Activated T-cell treated with anti-CD3 and anti-CD28 coated beads, Interleukin-2, amount 50 U/mL, for 48 hours (primary cell): ENCODE measurements around the gene SPAG6.

ENCODE experiments used
- DNase-seq, 2 experiments: peaks; one replicate each; pipeline ENCODE4 v3.0.0-alpha.2; 2020

SPAG6 gene

DNA sequence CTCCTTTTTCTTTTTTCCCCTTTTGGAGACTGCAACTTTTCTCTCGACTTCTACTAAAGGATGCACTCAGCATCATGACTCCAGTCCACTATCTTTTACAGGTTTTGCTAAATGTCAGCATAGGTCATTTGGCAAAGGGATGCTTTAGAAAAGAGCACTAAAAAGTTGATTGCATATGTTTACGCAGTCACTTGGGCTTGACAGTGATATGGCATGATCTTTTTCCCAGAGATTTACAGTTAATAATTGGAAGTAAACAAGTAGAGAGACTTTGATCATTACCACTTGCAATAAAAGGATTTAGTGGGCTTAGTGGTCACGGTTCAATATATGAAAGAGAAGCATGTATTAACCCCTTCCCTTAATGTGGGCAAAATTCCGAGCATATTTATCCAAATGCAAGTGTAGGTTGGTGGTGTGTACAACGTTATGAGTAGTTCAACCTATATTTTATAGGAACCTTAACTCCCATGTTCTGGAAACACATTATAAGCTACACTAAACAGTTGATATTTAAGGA lies 22.6 kb upstream of the SPAG6 start:
- no peak for DNase-seq

DNA sequence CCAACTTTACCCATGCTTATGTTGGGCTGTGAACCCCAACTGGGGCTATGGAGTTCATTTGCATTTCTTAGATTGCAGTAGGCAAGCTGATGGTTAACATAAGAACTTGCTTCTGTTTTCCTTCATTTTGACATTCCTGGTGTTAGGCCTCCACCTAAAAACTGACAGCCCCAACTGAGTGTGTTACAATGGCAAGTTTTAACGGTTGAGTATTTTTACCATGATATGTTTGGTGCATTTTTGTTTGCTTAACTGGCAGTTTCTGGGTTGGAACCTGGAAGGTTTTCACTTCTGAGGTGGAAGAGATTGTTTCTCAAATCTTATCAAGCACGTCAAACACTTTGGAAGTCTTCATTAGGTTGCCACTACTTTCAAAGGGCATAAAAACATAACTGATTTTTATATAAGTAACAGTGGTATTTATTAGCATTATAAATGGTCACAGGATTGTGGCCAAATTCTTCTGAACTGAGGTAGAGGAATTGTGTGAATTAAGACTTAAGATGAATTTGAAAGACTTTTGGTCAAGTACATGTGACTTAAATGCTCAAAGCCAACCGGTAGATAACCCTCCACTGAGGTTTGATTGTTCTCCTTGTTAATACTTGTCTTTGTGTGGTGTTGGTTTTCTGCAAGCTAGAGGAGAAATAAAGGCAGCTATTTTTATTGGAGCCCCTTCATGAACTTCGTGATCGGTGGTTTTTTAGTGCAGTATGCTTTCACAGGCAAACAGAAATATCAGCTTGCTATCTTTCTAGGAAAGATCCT lies 21.6 kb upstream of the SPAG6 start:
- no peak for DNase-seq

DNA sequence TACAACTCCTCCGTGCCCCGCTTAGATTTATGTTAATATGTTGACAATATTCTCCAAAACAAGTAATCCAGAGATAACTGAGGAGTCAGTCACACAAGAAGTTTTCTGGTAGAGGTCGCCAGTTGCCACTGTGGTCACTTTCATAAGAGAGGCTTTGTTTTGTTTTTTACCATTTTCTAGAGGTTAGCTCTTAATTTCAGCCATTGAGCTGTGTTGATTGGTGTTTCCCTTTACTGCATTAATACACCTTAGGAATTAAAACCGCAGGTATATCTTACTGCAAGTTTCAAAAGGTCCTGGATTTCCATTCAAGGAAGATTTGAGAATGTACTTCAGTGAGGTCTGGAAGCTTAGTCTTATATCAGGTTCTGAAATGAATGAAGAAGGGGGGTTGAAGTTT lies 20.9 kb upstream of the SPAG6 start:
- no peak for DNase-seq

DNA sequence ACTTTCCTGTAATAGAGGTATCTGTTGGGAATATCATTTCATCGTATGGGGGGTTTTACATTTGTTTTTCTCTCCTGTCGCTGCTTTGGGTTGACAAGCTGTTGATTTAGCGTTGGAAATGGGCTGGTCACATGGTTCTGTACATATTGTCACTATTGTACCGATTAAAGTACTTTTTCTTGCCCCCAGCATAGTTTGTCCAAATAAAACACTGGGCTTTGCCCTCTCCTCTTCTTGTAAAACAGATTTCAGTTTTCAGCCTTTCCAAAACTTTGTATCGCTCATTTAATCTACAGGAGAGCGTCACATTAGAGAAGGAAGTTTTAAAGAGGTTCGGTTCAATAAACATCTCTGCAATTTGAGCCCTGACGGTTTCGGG lies 20.4 kb upstream of the SPAG6 start:
- no peak for DNase-seq

DNA sequence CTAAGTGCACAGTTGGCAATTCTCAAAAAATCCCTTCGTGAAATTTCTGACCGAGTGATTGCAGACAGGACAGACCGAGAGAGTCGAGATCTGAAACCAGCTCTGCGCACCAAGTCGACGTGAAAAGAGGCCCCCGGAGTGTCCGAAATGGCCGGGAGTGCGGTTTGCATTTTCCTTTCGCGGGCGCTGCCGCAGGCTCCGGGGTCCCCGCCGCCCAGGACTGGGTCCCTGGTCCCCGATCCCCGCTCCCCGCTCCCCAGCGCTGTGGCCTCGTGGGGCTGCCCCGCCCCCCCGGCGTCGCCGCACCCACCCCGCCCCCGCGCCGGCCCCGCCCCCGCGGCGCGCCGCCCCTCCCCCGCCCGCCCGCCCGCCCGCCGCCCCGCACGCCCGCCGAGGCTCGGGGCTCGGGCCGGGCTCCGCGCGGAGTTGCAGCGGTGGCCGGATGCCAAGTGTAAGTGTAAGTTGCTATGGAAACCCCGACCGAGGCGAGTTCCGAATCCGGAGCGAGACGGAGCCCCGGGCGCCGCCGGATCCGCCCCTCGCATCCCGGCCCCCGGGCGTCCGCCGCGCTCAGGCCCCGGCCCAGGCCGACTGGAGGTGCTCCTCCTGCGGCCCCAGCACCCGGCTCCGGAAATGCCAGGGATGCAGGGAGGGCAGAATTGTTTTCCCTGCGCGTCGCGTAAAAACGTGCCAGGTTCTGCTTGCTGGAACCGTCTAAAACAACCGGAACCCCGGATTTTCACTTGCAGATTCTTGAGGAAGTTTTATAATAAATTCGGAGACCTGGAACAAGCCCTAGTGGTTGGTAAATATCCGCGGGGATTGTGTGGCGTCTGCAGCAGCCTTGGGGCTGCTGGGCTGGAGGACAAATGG lies 19.8 kb upstream of the SPAG6 start:
- peak; percentile 64 to 73 for DNase-seq

DNA sequence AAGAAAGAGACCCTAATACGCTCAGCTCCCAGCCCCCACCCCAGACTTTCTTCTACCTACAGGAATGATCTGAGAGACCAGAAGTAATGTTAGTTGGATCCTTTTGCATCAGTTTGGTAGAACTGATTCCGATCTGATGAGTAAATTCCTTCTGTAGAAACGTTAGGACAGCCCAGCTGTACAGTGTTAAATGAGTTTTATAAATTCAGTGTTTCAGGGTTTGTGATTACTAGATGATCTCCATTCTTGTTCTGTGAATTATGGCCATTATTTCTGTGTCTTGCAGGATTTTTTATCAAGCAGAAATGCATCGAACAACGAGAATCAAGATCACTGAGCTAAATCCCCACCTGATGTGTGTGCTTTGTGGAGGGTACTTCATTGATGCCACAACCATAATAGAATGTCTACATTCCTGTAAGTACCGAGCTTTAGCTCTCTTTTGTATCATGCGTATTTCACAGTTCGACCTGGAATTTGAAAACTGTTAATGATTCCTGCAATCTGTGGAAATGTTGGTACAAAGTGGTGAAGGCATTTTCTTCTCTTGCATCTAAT lies 19.1 kb upstream of the SPAG6 start:
- DNase-seq: no peak

DNA sequence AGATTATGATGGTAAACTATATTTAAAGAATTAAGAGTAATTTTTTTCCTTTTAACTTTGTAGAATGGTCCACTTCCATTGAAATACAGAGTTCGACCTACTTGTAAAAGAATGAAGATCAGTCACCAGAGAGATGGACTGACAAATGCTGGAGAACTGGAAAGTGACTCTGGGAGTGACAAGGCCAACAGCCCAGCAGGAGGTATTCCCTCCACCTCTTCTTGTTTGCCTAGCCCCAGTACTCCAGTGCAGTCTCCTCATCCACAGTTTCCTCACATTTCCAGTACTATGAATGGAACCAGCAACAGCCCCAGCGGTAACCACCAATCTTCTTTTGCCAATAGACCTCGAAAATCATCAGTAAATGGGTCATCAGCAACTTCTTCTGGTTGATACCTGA lies 16.1 kb upstream of the SPAG6 start:
- DNase-seq: no peak

DNA sequence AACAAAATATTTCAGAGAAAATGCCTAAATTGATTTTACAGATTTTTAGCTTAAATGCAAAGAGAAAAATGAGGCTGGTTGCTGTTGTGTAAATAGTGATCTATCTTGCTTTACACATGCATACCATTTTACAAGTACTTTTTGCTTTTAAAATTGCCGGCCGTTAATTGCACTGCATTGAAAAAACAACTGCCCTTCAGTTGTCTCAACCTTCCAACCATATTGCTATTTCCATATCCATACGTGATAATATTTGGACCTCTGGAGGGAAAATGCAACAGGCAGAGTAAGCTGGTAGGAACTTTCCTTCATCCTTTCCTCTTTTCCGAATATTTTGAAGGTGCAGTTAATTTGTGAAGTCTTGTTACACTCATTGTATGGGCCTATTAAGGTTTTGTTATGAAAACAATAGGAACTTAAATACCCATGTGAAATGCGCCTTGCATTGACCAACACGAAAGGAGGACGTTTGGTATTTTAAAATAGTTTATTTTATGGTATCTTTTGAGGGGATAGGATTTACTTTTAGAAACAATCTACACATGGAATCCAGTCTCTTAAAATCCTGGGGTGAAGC lies 13.1 kb upstream of the SPAG6 start:
- DNase-seq: no peak

DNA sequence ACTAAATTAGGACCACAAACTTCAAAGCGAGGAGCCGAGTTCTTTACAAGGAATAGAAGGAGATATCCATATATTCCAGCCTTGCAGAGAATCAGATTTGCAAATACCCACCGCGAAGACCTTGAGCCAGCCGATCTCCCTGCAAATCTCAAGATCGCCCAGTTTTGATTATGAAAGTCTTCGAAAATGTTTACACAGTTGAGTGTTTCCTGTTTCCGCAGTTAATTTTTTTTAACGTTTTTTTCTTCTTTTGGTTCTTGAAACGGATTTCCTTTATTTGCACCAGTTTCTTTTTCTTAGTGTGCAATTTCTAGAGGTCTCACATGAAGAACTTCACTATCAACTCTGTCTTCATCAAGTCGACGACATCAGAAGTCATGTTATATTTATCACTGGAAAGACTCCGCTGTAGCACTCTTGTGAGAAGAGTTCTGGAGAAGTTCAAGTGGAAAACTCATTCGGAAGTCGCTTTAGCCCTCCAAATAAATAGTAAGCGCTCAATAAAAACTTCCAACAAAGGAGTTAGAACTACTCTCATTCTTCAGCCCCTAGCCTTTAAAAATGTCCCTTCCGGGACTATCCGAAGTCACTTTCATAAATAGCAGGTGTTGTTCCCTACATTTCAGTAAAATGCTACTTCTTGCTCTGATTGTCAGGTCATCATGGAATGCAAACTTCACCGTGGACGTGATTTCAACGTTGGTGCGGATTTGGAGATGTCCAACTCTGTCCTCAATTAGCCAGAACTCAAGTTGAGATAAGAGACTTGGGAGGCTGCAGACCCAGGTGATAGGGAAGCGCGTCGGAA lies 11.9 kb upstream of the SPAG6 start:
- DNase-seq: no peak

DNA sequence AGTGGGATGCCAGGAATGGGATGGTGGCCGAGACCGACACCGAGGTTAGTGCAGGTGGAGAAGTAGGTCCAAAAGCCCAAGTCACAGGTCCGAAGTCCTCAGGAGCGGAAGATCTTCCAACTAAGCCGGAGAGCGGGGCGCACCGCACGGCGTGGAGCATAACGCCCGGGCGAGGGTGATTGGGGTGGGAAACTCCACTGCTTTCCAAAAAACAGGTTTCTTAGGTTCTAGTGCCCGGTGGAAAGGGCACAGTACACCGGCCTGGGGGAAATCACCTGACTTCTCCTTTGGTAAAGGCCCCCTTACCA lies 11.4 kb upstream of the SPAG6 start:
- DNase-seq: no peak

DNA sequence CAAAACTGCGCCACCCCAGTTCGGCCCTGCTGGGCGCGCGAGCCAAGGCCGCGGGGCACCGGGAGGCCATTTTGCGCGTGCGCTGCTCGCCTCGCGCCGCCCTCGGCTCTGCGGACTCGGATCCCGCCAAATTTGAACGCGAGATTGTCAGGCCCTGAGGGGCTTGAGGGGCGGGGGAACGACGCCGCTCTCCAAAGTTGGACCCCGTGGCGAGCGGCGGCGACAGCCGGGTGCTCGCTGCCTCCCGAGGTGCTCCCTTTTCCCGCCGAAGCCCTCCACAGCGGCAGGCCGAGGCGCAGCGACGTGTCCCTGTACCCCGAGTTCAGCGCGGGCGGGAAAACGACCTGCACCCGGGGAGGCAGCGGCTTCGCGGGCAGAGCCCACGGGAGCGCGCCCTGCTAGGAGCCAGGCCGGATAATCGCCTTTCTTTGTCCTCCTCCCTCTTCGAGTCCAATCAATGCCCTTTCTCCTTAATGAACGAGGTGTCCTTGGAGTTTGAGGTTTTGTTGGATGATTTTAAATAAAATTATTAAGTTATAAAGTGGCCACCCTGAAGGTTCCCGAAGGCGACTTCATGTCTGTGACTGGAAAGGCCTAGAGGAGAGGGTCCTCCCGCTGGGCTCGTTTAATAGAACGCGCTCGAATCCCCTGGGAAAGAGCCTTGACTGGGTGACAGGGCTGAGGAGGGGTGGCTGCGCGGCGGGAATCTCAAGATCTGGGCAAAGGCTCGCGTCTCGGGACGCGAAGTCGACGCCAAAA lies 10.7 kb upstream of the SPAG6 start:
- DNase-seq: no peak

DNA sequence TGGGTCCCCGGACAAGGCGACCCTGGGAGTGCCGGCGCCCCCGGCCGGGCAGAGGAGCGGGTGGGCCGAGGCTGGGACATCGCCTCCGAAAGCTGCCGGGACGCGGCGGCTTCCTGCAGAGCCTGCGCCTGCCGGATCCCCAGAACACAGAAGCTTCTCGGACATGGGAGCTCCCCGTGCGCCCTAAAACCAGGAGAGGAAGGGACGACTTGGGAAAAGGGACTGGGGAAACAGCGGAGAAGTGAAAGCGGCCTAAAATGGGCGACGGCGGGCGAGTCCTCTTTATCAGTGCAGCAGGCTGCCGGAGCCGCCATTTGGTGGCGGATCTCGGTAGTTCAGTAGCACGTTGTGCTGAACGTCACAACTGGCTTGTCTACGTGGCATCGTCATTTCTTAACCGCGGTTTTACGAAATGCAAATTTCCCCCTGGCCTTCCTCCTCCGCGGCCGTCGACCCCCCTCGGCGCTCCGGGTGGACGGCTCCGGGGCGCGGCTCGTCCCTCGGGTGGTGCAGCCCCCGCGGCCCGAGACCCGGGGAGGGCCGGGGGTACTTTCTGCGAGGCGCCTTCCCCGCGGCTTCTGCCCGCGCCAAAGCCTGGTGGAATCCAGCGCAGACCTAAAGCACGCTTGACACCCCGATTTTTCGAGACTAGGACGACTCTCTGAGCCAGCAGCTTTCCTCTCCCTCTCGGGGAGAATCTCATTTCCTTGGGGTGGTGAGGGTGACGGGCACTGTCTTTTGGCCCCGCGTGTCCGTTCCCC lies 9.9 kb upstream of the SPAG6 start:
- DNase-seq: peak; percentile 71 to 76

DNA sequence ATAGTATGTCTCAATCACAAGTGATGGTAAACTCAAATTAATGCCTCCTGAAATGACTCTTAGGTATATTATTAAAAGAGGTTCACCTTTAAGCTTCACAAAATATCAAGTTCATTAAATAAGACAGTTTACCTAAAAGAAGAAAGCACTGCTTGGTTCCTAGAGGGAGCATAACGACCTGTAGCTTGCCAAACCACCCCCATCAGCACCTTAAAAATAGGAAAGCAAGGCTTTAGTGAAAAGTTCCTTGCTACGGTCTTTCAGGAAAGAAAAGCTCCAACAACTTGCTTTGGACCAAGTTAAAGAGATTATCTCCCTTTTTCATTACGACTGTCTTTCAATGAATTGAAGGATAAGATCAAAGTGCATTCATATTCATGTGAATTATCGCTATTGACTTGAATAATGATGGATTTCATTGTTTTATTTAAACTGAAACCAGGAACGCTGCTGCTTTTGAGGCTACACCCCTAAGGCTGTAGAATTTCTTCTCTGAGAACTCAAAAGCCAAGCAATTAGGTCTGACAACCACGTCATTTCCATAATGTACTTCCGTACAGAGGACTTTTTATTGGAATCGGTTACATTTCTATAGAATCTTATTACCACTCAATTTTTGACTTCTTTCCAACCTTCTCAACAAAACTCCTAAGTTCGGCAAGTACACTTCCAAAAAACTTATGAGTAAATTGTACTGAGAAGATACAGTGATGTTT lies 7.0 kb upstream of the SPAG6 start:
- DNase-seq: no peak

DNA sequence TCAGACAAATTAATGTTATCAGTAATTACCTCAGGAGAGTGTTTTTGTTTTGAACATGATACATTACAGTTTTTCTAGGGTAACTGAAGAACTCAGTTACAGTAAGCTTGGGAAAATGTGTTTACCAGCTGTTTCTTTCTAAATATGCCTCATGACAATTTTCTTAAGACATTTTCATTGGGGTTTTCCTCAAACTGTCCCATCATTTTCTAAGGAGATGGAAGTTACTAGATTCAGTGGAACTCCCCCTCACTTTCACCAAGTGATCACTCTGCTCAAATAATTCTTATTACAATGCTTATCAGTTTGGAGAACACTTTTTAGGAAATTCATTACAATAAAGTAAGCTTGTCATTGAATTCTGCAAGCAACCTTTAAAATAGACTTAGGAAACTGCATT lies 6.4 kb upstream of the SPAG6 start:
- DNase-seq: no peak

DNA sequence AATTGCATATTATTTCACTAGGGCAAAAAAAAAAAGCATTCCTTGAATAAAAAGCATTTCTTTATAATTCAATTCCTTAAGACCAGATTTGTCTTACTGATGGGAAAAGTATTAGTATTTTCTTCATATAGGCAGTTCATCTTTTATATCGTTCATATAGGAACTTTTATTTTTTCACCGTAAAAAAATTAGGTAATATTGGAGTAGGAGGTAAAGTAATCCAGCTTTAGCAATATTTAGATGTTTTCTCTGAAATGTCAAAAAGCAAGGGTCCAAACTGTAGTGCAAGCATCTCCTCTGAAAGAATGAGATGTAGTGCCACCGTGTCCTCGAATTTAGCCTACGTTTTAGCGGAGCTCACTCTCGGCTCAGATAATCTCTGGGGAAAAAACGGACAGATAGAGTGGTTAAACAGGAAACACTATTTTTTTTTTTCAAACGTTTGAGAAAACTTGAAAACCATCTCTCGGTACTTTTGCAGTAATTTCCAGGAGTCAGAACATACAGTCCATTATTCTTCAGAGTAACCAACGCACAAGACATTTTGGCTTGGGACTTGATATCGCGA lies 5.5 kb upstream of the SPAG6 start:
- DNase-seq: no peak

DNA sequence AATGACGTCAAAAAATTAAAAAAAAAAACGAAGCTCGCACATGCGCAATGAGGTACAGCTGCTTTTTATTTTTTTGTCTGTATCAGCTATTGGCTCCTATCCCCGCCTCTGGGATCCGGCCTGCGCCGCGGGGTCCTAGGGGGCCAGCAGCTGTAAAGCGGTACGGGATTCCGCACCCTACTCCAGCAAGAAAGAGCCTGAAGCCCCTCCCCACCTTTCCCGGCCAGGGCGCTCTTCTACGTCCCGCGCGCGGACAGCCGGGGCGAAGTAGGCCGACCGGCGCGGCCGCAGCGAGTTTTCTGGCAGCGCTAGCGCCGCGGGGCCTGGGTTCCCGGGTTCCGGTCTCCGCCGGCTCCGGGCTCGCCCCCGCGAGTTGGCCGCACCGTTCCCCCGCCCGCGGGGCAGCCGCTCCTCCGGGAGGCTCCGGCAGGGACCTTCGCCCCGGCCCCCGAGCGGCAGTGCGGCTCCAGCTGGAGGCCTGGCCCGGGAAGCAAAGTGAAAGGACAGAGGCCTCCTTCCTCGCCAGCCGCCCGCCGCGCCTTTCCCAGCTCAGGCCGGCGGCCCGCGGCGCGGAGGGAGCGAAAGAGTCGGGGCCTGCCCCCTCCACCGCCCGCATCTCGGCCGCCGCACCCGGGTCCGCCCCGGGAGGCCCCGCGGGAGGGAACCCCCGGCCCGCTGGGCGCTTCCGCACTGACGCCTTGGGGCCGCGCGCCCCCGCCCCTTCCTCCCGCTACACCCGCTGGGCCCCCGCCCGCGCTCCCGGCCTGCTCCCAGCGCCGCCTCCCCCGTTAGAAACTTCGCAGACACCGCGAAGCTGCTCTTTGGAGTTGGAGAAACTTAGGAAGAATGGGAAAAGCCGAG lies 4.7 kb upstream of the SPAG6 start:
- peak; percentile 75 to 81 for DNase-seq

DNA sequence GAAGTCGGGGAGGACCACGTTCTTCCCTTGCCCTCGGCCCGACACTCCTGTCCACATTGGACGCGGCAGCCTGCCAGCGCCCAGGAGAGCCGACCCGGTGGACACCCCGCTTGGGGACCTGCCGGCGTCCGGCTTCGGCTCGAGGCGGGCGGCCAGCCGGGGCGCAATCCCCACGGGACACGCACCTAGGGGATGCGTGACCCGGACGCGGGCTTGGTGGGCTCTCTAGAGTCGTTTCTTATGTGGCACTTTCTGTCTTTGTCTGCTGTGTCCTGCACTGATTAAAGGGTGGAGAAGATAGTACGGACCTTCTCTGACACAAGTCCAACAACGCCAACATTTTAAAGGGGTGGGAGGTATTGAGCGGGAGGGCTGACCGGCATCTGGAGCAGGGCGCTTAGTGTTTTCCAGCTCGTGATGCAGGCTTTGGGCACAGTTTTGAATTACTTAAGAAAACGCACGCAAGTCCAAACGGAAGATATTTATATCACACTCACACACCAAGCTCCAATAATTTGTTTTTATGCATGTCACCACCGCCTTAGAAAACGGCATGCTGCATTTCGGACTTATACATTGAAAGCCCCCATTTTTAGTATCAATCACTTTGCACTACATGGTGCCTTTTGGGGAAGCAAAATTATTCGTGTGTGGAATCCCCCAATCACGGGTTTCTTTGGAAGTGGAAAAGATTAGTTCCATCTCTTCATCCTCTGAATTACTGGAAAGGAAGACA lies 3.9 kb upstream of the SPAG6 start:
- no peak for DNase-seq

DNA sequence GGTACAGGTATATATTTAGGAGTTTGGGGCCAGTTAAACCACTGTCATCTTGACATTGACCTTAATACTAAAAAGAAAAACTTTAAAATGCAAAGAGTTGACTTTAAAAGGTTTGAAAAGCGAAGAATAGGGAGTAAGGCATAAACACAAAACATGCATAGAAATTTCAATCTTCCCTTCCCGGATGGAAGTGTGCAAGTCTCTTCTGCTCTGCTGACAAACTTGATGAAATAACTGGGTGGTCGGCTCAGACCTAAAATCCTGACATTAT lies 3.4 kb upstream of the SPAG6 start:
- no peak for DNase-seq

DNA sequence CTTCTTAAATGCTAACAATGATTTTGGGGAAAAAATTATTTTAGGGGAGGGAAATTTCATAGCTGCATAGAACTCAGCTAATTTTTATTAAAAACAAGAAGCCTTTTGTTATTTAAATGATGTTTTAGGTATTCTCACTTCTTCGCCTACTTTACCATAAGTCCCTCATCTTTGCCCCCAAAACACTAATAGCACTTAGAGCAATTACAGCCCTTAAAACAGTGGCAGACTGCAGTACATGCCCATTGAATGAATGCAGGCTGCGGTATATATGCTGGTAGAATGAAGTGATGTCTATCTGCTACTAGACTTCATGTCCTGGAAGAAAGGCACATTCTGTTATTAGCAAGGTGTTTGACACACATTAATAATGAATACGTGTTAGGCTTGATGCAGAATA lies 2.9 kb upstream of the SPAG6 start:
- no peak for DNase-seq
